ENCODE results near the gene DIP2C.

Gene DIP2C

GRCh38 chr10:239109-239508 is 450.4 kb downstream of the DIP2C start:
- H3K9me3 Mint-ChIP-seq (ENCODE audit: low read depth) = no peaks in the 10 kb centered on the region
- no peaks in the 10 kb centered on the region for H3K36me3 Mint-ChIP-seq
- H3K4me1 Mint-ChIP-seq (ENCODE audit: low read depth) = no peaks in the 10 kb centered on the region
- H3K27ac Mint-ChIP-seq = no peak overlapping the region
- no peak overlapping the region for H3K4me3 Mint-ChIP-seq
- H3K27me3 Mint-ChIP-seq = no peaks in the 10 kb centered on the region

DNA sequence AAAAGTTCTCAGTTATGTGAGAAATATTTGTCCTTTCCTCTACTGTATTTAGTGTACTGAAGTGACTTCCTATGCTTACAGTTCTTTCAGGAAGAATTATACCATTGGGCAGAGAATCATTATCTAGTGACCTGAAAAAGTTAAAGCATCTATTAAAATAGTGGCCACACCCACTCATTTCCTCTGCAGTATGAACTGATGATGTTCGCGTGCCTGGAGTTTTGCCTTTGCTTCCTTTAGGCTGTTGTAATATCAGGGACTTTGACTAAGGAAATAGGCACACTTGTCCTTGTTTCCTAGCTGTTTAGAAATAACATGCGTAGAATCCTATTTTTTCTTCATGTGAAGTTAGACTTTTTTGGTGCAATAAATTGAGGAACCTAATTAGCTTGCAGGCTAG is 453.6 kb downstream of the DIP2C start:
- Mint-ChIP-seq H3K4me1 (ENCODE audit: low read depth) (peaks cover 10% of the 10 kb centered on the region), H3K4me3 (no peak overlapping the region), H3K9me3 (ENCODE audit: low read depth) (no peaks in the 10 kb centered on the region), H3K27ac (no peak overlapping the region), H3K36me3 (no peaks in the 10 kb centered on the region), H3K27me3 (no peaks in the 10 kb centered on the region)

- Mint-ChIP-seq H3K27ac (no peak overlapping the region), H3K27me3 (no peaks in the 10 kb centered on the region), H3K9me3 (ENCODE audit: low read depth) (no peaks in the 10 kb centered on the region), H3K36me3 (no peaks in the 10 kb centered on the region), H3K4me3 (no peak overlapping the region), H3K4me1 (ENCODE audit: low read depth) (peaks cover 10% of the 10 kb centered on the region)
Measured at GRCh38 chr10:234708-235406, 454.6 kb downstream of the DIP2C start.

DNA sequence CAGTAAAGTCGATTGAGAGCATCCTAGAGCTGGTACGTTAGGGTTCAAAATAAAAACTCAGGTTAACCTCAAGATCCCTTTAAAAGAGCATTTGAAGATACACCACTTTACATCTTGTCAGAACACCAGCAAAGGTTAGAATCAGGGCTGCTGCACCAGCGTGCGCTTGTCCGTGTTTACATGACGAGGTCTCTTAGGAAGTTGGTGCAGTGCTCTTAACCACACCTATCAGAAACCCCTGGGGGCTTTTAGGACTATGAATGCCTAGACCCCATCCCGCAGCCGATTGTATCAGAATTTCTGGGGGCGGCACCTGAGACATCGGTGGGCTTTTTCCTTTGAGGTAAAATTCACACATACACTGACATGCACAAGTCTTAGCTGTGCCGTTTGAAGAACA is 456.6 kb downstream of the DIP2C start:
- Mint-ChIP-seq H3K27me3 (no peaks in the 10 kb centered on the region), H3K27ac (peak overlapping the region; percentile 28), H3K4me1 (ENCODE audit: low read depth) (peaks cover 14% of the 10 kb centered on the region), H3K4me3 (no peak overlapping the region), H3K36me3 (no peaks in the 10 kb centered on the region), H3K9me3 (ENCODE audit: low read depth) (no peaks in the 10 kb centered on the region)

DNA sequence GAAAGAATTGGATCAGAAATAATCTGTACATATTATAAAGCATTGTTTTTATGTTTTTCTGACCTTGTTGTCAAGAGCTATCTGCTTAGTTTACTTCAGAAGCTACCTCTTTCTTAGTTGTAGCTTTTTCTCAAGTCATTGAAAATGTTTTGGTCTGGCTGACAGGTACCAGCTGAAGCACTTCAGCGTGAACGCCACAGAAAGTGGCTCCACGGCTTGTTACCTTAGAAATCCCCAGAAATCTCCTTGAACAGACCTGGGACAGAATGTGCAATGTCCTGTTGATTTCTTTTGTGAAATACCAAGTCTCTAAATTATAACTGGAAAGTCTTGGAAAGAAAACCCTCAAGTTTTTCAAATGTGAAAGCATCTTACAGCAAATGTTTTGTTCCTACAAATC is 457.4 kb downstream of the DIP2C start:
- H3K9me3 Mint-ChIP-seq (ENCODE audit: low read depth) = no peaks in the 10 kb centered on the region
- peaks cover 22% of the 10 kb centered on the region for H3K4me1 Mint-ChIP-seq (ENCODE audit: low read depth)
- no peaks in the 10 kb centered on the region for H3K36me3 Mint-ChIP-seq
- H3K27me3 Mint-ChIP-seq = no peaks in the 10 kb centered on the region
- H3K27ac Mint-ChIP-seq = no peak overlapping the region
- no peak overlapping the region for H3K4me3 Mint-ChIP-seq

DNA sequence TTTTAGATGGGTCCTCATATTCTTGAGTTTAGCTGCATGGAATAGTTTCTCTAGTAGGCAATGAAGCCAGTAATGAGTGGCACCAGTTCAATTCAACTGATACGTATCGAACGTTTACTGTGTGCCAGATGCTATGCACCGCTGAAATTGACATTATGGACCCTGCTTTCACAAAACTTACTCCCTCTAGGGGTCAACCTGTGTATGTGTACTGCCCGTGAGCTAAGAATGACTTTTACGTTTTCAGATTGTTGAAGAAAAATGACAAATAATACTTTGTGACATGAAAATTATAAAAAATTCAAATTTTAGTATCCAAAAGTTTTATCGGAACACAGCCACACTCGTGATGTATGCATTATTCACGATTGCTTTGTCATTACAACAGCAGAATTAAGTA is 458.7 kb downstream of the DIP2C start:
- H3K27ac Mint-ChIP-seq = no peak overlapping the region
- H3K27me3 Mint-ChIP-seq = no peaks in the 10 kb centered on the region
- no peaks in the 10 kb centered on the region for H3K9me3 Mint-ChIP-seq (ENCODE audit: low read depth)
- no peak overlapping the region for H3K4me3 Mint-ChIP-seq
- peaks cover 22% of the 10 kb centered on the region for H3K4me1 Mint-ChIP-seq (ENCODE audit: low read depth)
- no peaks in the 10 kb centered on the region for H3K36me3 Mint-ChIP-seq

GRCh38 chr10:228366-228765 is 461.1 kb downstream of the DIP2C start:
- no peaks in the 10 kb centered on the region for H3K9me3 Mint-ChIP-seq (ENCODE audit: low read depth)
- peak overlapping the region; percentile 43 for H3K27ac Mint-ChIP-seq
- H3K4me3 Mint-ChIP-seq = no peak overlapping the region
- peaks cover under 1% of the 10 kb centered on the region for H3K36me3 Mint-ChIP-seq
- H3K4me1 Mint-ChIP-seq (ENCODE audit: low read depth) = peaks cover 20% of the 10 kb centered on the region
- H3K27me3 Mint-ChIP-seq = no peaks in the 10 kb centered on the region

GRCh38 chr10:227014-227413 is 462.5 kb downstream of the DIP2C start:
- Mint-ChIP-seq H3K9me3 (ENCODE audit: low read depth) (no peaks in the 10 kb centered on the region), H3K4me3 (no peak overlapping the region), H3K36me3 (peaks cover 2% of the 10 kb centered on the region), H3K27ac (no peak overlapping the region), H3K27me3 (no peaks in the 10 kb centered on the region), H3K4me1 (ENCODE audit: low read depth) (peaks cover 16% of the 10 kb centered on the region)

DNA sequence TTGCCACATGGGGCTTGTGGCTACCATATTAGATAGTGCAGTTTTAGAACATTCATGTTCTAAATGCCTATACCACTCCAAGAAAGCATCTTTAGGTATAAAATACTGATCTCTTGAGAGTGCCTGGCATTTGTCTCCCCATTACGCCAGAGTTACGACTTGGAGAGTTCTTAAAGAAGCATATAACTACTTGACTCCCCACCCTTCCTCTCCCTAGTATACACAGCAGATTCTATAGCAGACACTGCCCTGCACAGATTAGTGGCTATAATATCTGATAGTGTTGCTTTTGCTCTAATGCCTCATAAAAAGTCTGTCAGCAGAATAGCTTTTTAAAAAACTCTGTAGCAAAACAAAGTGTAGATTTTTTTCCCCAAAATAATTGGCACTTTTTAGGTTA is 463.4 kb downstream of the DIP2C start:
- Mint-ChIP-seq H3K27me3 (no peaks in the 10 kb centered on the region), H3K36me3 (peaks cover 8% of the 10 kb centered on the region), H3K27ac (no peak overlapping the region), H3K4me1 (ENCODE audit: low read depth) (peaks cover 19% of the 10 kb centered on the region), H3K9me3 (ENCODE audit: low read depth) (no peaks in the 10 kb centered on the region), H3K4me3 (no peak overlapping the region)

GRCh38 chr10:224571-224970 is 464.9 kb downstream of the DIP2C start:
- peaks cover 9% of the 10 kb centered on the region for H3K36me3 Mint-ChIP-seq
- no peak overlapping the region for H3K27ac Mint-ChIP-seq
- H3K27me3 Mint-ChIP-seq = no peaks in the 10 kb centered on the region
- no peaks in the 10 kb centered on the region for H3K9me3 Mint-ChIP-seq (ENCODE audit: low read depth)
- H3K4me1 Mint-ChIP-seq (ENCODE audit: low read depth) = peaks cover 28% of the 10 kb centered on the region
- H3K4me3 Mint-ChIP-seq = no peak overlapping the region
